Measurements from ENCODE around the gene ATAT1.

The ATAT1 gene

GRCh38 chr6:30682143-30683117 lies 55.8 kb downstream of the ATAT1 start:
- H3K27me3 Mint-ChIP-seq (ENCODE audit: low read depth), result no peaks in the 10 kb centered on the region
- TF ChIP-seq, protein P1, sequence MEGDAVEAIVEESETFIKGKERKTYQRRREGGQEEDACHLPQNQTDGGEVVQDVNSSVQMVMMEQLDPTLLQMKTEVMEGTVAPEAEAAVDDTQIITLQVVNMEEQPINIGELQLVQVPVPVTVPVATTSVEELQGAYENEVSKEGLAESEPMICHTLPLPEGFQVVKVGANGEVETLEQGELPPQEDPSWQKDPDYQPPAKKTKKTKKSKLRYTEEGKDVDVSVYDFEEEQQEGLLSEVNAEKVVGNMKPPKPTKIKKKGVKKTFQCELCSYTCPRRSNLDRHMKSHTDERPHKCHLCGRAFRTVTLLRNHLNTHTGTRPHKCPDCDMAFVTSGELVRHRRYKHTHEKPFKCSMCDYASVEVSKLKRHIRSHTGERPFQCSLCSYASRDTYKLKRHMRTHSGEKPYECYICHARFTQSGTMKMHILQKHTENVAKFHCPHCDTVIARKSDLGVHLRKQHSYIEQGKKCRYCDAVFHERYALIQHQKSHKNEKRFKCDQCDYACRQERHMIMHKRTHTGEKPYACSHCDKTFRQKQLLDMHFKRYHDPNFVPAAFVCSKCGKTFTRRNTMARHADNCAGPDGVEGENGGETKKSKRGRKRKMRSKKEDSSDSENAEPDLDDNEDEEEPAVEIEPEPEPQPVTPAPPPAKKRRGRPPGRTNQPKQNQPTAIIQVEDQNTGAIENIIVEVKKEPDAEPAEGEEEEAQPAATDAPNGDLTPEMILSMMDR (IDR thresholded peaks at IDR 0.05; ENCODE audit: unreplicated experiment in 3 of 3), result no peak
- peaks cover 67% of the 10 kb centered on the region for H3K4me1 Mint-ChIP-seq
- H3K27ac Mint-ChIP-seq, result peak overlapping the region; percentile 53 to 82 (median 62)
- H3K9me3 Mint-ChIP-seq, result no peaks in the 10 kb centered on the region
- peaks cover 25% of the 10 kb centered on the region for H3K36me3 Mint-ChIP-seq (ENCODE audit: low read depth)
- H3K4me3 Mint-ChIP-seq, result peak overlapping the region; percentile 82 to 89 (median 89)

DNA sequence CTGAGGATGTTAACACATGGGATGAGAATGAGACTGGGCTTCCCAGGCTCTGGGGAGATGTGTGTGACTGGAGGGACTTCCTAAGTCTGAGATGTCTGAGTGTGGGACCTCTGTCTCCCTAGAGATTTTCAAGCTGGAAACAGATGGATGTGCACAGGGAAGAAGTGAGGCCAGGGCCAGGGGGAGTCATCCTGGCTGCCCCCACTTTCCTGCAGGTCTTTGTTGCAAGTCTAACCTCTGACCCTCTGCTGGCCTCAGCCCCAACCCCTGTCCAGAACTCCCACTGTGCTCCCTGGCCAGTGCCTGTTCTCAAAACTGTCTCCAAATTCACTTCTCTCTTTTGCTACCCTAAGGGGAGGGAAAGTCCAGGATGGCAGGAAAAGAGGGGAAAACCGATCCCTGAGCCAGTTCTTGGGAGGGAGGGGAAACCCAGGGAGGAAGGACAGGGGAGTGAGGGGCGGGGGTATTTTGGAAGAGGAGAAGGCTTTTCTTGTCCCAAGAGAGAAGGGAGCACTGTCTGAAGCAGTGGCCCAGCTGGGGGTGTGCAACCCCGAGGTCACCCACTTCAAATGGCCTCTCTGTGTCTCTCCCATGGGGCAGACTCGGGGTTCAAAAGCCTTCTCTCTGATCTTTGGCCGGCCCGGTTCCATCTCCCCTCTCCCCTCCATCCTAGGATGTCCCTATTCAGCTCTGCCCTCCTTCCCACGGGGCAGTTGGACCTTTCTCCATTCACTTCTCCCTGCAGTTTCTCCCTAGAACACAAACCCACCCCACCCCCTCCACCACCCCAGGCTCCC lies 56.7 kb downstream of the ATAT1 start:
- Mint-ChIP-seq H3K36me3 (ENCODE audit: low read depth) (peaks cover 25% of the 10 kb centered on the region), H3K4me3 (peak overlapping the region; percentile 82 to 89 (median 89)), H3K27ac (peak overlapping the region; percentile 53 to 82 (median 62)), H3K27me3 (ENCODE audit: low read depth) (no peaks in the 10 kb centered on the region), H3K9me3 (no peaks in the 10 kb centered on the region), H3K4me1 (peaks cover 77% of the 10 kb centered on the region)
- TF ChIP-seq, protein P1 (IDR thresholded peaks at IDR 0.05; ENCODE audit: unreplicated experiment in 3 of 3), result no peak

DNA sequence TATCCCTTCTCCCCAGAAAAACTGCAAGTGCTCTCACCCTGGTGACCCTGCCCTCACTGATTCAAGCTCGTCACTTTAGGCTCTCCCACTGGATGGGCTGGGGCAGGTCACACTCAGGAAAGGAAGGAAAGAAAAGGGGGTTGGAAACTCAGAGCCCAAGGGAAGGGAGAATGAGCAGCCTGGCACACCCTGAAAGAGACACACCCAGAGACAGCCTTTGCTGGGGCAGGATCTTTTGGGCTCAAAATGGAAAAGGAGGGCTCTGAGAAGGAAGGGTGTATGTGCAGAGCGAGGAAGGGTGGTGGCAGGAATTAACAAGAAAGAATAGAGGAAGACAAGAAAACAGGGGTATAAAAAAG lies 57.3 kb downstream of the ATAT1 start:
- H3K4me3 Mint-ChIP-seq, result peak overlapping the region; percentile 82 to 89 (median 89)
- H3K27me3 Mint-ChIP-seq (ENCODE audit: low read depth), result peaks cover 1% of the 10 kb centered on the region
- peak overlapping the region; percentile 53 to 81 (median 61) for H3K27ac Mint-ChIP-seq
- TF ChIP-seq, protein P1 (IDR thresholded peaks at IDR 0.05; ENCODE audit: unreplicated experiment in 3 of 3), result no peak
- H3K4me1 Mint-ChIP-seq, result peaks cover 81% of the 10 kb centered on the region
- no peaks in the 10 kb centered on the region for H3K9me3 Mint-ChIP-seq
- peaks cover 22% of the 10 kb centered on the region for H3K36me3 Mint-ChIP-seq (ENCODE audit: low read depth)

DNA sequence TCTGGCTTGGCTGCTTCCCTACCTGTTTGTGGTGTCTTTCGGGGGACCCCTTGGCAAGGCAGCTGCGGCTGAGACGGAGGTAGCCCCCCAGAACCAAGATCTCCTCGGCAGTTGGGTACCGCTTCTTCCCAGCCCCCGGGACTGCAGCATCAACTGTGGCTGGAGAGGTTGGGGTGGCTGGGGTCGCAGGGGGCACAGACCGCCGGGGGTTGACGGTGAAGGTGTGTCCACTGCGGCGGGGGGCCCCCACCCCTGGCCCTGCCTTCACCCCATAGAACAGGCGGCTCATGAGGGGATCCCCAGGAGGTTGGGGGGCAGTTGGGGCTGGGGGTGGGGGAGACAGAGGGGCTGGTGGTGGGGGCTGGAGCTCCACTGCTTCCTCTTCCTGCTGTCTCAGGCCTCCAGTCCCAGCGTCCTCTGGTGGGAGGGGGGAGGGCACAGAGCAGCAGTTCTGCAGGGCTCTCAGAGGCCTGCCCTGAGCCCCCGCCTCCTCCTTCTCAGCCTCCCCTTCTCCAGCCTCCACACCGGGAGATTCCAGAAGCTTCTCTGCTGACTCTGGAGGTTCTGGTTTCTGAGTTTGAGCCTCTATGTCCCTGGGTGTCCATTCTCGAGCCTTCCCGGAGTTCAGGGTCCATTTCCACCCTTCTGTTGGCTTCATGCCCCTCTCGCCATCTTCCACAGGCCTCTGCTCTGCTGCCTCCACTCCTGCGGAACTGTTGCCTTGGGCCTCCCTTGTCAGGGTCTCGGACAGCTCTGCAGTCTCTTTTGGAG lies 57.9 kb downstream of the ATAT1 start:
- no peaks in the 10 kb centered on the region for H3K9me3 Mint-ChIP-seq
- peaks cover 81% of the 10 kb centered on the region for H3K4me1 Mint-ChIP-seq
- peak overlapping the region; percentile 81 to 94 (median 89) for H3K27ac Mint-ChIP-seq
- peaks cover 3% of the 10 kb centered on the region for H3K27me3 Mint-ChIP-seq (ENCODE audit: low read depth)
- TF ChIP-seq, protein P1 (IDR thresholded peaks at IDR 0.05; ENCODE audit: unreplicated experiment in 3 of 3), result no peak
- peak overlapping the region; percentile 96 to 98 (median 97) for H3K4me3 Mint-ChIP-seq
- H3K36me3 Mint-ChIP-seq (ENCODE audit: low read depth), result peaks cover 16% of the 10 kb centered on the region

DNA sequence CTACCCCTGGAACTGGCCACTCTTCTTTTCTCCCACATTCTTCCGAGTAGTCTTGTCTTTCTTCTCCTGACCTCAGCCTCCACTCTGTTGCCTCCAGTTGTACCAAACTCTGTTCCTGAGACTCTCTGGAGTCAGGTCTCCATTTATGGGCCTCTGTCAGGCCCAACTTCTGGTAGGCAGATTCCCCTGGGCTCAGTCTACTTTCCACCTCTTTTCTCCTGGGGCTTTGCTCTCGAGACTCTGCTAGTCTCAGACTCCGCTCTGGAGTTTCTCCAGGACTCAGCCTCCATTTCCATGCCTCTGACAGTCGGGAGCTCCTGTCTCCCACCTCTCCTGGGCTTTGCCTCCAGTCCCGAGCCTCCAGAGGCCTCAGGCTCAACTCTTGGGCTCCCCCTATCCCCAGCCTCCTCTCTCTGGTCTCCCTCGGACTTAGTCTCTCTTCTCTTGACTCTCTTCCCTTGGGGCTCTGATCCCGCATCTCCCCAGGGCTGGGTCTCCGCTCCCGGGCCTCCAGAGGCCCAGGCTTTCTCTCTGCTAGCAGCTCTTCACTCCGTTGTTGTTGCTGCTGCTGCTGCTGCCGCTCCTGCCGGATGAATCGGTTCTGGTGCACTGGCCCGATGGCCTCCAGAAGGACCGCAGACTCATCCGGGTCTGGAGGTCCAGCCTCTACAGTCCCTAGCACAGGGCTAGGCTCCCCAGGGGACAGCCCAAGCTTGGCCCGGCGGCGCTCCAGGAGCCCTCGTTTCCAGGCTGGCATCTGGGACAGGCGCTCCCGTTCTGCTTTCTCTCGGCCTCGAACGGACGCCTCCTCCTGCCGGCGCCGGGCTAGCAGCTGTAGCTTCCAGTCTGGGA lies 58.7 kb downstream of the ATAT1 start:
- Mint-ChIP-seq H3K36me3 (ENCODE audit: low read depth) (peaks cover 9% of the 10 kb centered on the region), H3K27me3 (ENCODE audit: low read depth) (peaks cover 3% of the 10 kb centered on the region), H3K9me3 (no peaks in the 10 kb centered on the region), H3K27ac (peak overlapping the region; percentile 81 to 94 (median 89)), H3K4me3 (peak overlapping the region; percentile 96 to 98 (median 97)), H3K4me1 (peaks cover 81% of the 10 kb centered on the region)
- TF ChIP-seq, protein P1 (IDR thresholded peaks at IDR 0.05; ENCODE audit: unreplicated experiment in 3 of 3), result no peak

Data from nephron (organoid).